Keratinocyte (primary cell): Measurements from ENCODE around the gene INVS. TPM values are rescaled to one million over a fixed set of nuclear protein-coding genes. Genes with fewer than 3 reads are reported as not detected.

Experiments used
- DNase-seq: peaks from one replicate; pipeline ENCODE4 v3.0.0-alpha.2; 2011; ENCODE audit warnings: low read depth, missing footprints, low spot score
- FAIRE-seq: peaks from 2 replicates; lab custom pipeline; 2011; peaks lifted over from hg19 to GRCh38; lab: Jason Lieb, UNC
- H2AFZ ChIP-seq: 2 replicates; pipeline ENCODE4 v1.6.0; 2012; ENCODE audit warnings: low read length, control low read depth, inconsistent platforms; ENCODE audit not compliant: control insufficient read depth
- H3K27ac ChIP-seq: 2 replicates; pipeline ENCODE4 v1.5.1; 2011; ENCODE audit warnings: low read length; ENCODE audit not compliant: control insufficient read depth, insufficient read depth
- H3K27me3 ChIP-seq: 3 replicates; pipeline ENCODE4 v1.6.0; 2011; ENCODE audit warnings: low read length; ENCODE audit not compliant: control insufficient read depth, insufficient read depth; ENCODE audit errors: extremely low read depth
- H3K36me3 ChIP-seq, 2 experiments: 2 replicates in 1 of 2; 3 replicates in 1 of 2; pipeline ENCODE4 v1.5.1; 2011; ENCODE audit warnings: low read length in 2 of 2, mild to moderate bottlenecking in 1 of 2; ENCODE audit not compliant: control insufficient read depth in 2 of 2, insufficient read depth in 2 of 2; ENCODE audit errors: extremely low read depth in 1 of 2
- H3K4me1 ChIP-seq: 3 replicates; pipeline ENCODE4 v1.5.1; 2011; ENCODE audit warnings: low read length; ENCODE audit not compliant: control insufficient read depth, insufficient read depth; ENCODE audit errors: extremely low read depth
- H3K4me2 ChIP-seq: 3 replicates; pipeline ENCODE4 v1.6.0; 2011; ENCODE audit warnings: low read depth, low read length; ENCODE audit not compliant: control insufficient read depth, insufficient read depth; ENCODE audit errors: extremely low read depth
- H3K4me3 ChIP-seq, 3 experiments: fragments of 200-600 bp in 1 of 3; sonication (generic) in 1 of 3; 2 replicates in 2 of 3; 3 replicates in 1 of 3; pipeline ENCODE4 v1.5.1; 2011 to 2016; ENCODE audit warnings: low read length in 3 of 3, mild to moderate bottlenecking in 3 of 3, control low read depth in 2 of 3, inconsistent platforms in 1 of 3, low read depth in 1 of 3, mixed read lengths in 1 of 3, mixed run types in 1 of 3, moderate library complexity in 1 of 3; ENCODE audit not compliant: control insufficient read depth in 2 of 3, insufficient read depth in 2 of 3; ENCODE audit errors: extremely low read depth in 1 of 3
- H3K79me2 ChIP-seq: 2 replicates; pipeline ENCODE4 v1.6.0; 2012; ENCODE audit warnings: low read length; ENCODE audit not compliant: control insufficient read depth, insufficient read depth
- H3K9ac ChIP-seq: 3 replicates; pipeline ENCODE4 v1.6.0; 2011; ENCODE audit warnings: low read length; ENCODE audit not compliant: control insufficient read depth, insufficient read depth; ENCODE audit errors: extremely low read depth
- H3K9me1 ChIP-seq: 3 replicates; pipeline ENCODE4 v1.6.0; 2011; ENCODE audit warnings: low read length; ENCODE audit not compliant: control insufficient read depth, insufficient read depth; ENCODE audit errors: extremely low read depth
- H3K9me3 ChIP-seq: 2 replicates; pipeline ENCODE4 v1.5.1; 2012; ENCODE audit warnings: low read depth, low read length; ENCODE audit not compliant: control insufficient read depth
- H4K20me1 ChIP-seq: 3 replicates; pipeline ENCODE4 v1.6.0; 2011; ENCODE audit warnings: low read length; ENCODE audit not compliant: control insufficient read depth, insufficient read depth; ENCODE audit errors: extremely low read depth
- EZH2 ChIP-seq: IDR thresholded peaks from one replicate; pipeline ENCODE4 v1.6.1; 2012; ENCODE audit warnings: inconsistent platforms, mild to moderate bottlenecking, low read length, moderate library complexity
- dilution Hi-C: fragments of 300-500 bp; cut with MboI; formaldehyde crosslinking; loops from one replicate; pipeline ENCODE4 v1.7.0; 2020; ENCODE audit warnings: low sequenced_read_pairs; ENCODE audit not compliant: extremely low pct_ligation_motif_present
- polyA plus RNA-seq, 5 experiments: library from polyadenylated mRNA; depleted of rRNA in 3 of 5; stranded (reverse) in 3 of 5; stranded (forward) in 1 of 5; unstranded in 1 of 5; fragments of >200 nt; gene quantifications; 1 replicate in 1 of 5; 2 replicates in 3 of 5; 3 replicates in 1 of 5; pipeline versions ENCODE4 v1.2.1 to v1.2.3, GENCODE V29; 2011 to 2012; ENCODE audit warnings: missing spikeins in 2 of 5, low read depth in 1 of 5, low replicate concordance in 1 of 5
- TF ChIP-seq, protein P1 (sequence below), 3 experiments: IDR thresholded peaks in 1 of 3; conservative IDR thresholded peaks in 1 of 3; optimal IDR thresholded peaks in 1 of 3; 2 replicates in 2 of 3; 3 replicates in 1 of 3; pipeline versions ENCODE3 to v1.5.1; 2011; ENCODE audit warnings: low read length in 3 of 3, mild to moderate bottlenecking in 3 of 3, moderate library complexity in 2 of 3, control low read depth in 1 of 3, inconsistent platforms in 1 of 3; ENCODE audit not compliant: insufficient read depth in 2 of 3; ENCODE audit errors: extremely low read depth in 1 of 3

The INVS gene
- polyA plus RNA-seq, 1 donor (not counting 4 experiments of a cell fraction or from before 2014, with no cell fraction given) = 21.1 TPM

- dilution Hi-C loops = loop anchor here (25.0 kb wide), 1 partner anchor 281 kb away; the partner anchor contains the start of gene CAVIN4
- H3K27ac ChIP-seq = no peak overlapping the region
- H4K20me1 ChIP-seq = no peaks in the 10 kb centered on the region
- H3K4me2 ChIP-seq = no peak overlapping the region
- no peak overlapping the region for H3K4me3 ChIP-seq
- H3K9me1 ChIP-seq = no peaks in the 10 kb centered on the region
- no peak for FAIRE-seq
- no peaks in the 10 kb centered on the region for H3K27me3 ChIP-seq
- no peak for DNase-seq
- peaks cover 23% of the 10 kb centered on the region in 2 experiments for H3K36me3 ChIP-seq
- H3K4me1 ChIP-seq = no peaks in the 10 kb centered on the region
- H3K79me2 ChIP-seq = peaks cover 21% of the 10 kb centered on the region
- TF ChIP-seq EZH2 = no peak
- TF ChIP-seq, protein P1, sequence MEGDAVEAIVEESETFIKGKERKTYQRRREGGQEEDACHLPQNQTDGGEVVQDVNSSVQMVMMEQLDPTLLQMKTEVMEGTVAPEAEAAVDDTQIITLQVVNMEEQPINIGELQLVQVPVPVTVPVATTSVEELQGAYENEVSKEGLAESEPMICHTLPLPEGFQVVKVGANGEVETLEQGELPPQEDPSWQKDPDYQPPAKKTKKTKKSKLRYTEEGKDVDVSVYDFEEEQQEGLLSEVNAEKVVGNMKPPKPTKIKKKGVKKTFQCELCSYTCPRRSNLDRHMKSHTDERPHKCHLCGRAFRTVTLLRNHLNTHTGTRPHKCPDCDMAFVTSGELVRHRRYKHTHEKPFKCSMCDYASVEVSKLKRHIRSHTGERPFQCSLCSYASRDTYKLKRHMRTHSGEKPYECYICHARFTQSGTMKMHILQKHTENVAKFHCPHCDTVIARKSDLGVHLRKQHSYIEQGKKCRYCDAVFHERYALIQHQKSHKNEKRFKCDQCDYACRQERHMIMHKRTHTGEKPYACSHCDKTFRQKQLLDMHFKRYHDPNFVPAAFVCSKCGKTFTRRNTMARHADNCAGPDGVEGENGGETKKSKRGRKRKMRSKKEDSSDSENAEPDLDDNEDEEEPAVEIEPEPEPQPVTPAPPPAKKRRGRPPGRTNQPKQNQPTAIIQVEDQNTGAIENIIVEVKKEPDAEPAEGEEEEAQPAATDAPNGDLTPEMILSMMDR (optimal IDR thresholded peaks at IDR 0.05 in 1 of 3, IDR thresholded peaks at IDR 0.05 in 1 of 3, conservative IDR thresholded peaks at IDR 0.05 in 1 of 3; ENCODE audit: extremely low read depth in 1 of 3, insufficient read depth in 2 of 3, low read length in 3 of 3) = no peak
- H3K9ac ChIP-seq = no peak overlapping the region
- no peaks in the 10 kb centered on the region for H3K9me3 ChIP-seq
- H2AFZ ChIP-seq = no peak overlapping the region
Measured at GRCh38 chr9:100306283-100306682, 207.2 kb downstream of the INVS start.

DNA sequence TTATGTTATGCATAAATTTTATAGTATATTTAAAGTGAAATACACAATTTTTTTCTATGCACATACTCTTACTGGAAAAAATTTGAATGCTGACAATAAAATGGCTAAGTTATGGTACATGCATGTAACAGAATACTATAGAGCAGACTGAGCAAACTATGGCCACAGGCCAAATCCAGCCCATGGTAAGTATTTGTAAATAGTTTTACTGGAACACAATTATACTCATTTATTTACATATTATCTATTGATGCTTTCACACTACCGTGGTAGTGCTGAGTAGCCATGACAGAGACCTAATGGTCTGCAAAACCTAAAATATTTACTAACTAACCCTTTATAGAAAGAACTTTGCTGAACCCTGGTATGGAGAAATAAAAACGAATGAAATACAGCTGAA, 208.0 kb downstream of the INVS start:
- peaks cover 15 to 23% of the 10 kb centered on the region in 2 experiments for H3K36me3 ChIP-seq
- no peak for DNase-seq
- no peak overlapping the region for H3K4me2 ChIP-seq
- no peak for FAIRE-seq
- no peak overlapping the region for H3K9ac ChIP-seq
- no peak overlapping the region for H2AFZ ChIP-seq
- H4K20me1 ChIP-seq = no peaks in the 10 kb centered on the region
- no peaks in the 10 kb centered on the region for H3K4me1 ChIP-seq
- no peaks in the 10 kb centered on the region for H3K27me3 ChIP-seq
- H3K27ac ChIP-seq = no peak overlapping the region
- H3K9me3 ChIP-seq = no peaks in the 10 kb centered on the region
- no peaks in the 10 kb centered on the region for H3K9me1 ChIP-seq
- dilution Hi-C loops = loop anchor here (25.0 kb wide), 1 partner anchor 280 kb away; the partner anchor contains the start of gene CAVIN4
- peaks cover 24% of the 10 kb centered on the region for H3K79me2 ChIP-seq
- TF ChIP-seq EZH2 = no peak
- TF ChIP-seq, protein P1 (optimal IDR thresholded peaks at IDR 0.05 in 1 of 3, IDR thresholded peaks at IDR 0.05 in 1 of 3, conservative IDR thresholded peaks at IDR 0.05 in 1 of 3; ENCODE audit: extremely low read depth in 1 of 3, insufficient read depth in 2 of 3, low read length in 3 of 3) = no peak
- H3K4me3 ChIP-seq = no peak overlapping the region
